NCI-H2227 (cell line): ENCODE data around the gene PRRC2A.
"Not testable (repeated sequence)": the region's sequence is repeated elsewhere in the genome, so short reads cannot be mapped to it uniquely, and the experiment has no call there.

Experiments used
- DNase-seq: peaks from one replicate; lab custom pipeline; 2025; ENCODE audit not compliant: unreplicated experiment; lab: John Stamatoyannopoulos, UW

Gene PRRC2A

DNA sequence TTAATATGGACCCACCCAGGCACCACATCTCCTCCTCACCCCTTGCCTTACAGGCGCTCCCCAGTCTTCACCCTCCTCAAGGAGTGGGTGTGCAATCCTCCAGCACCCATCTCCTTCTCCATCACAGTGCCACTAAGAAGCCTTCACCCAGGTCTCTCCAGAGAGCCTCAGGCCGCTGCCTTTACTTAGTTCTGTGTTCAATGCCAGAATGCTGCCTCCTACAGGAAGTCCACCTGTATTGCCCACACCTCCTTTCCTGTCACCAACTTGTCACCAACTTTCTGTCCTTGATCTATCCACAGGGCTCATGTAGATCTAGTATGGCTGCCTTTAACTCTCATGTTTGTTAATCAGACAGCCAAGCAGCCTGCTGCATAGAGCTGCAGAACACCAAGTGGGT is 35.0 kb upstream of the PRRC2A start:
- DNase-seq, result no peak

DNA sequence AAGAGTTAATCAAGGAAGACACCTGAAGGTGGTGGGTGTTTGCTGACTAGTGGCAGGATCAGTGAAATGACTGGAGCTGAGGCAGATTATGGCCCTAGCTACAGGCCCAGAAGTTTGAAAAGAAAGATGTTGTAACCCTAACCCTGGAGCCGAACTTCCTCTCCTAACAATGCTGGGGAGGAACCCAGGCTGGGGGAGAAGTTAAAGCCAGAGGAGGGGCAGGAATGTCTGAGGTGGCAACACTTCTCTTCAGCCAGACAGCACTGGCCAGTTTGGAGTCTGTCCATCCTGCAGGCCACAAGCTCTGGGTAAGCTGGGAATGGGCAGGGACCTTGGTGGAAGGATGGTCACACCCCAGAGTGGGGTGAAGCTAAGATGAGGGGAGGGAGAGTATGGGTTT is 34.5 kb upstream of the PRRC2A start, which contains the start of gene LST1:
Gene LST1, plus strand, starts transcription at position 270 of the 400 bp plus-strand sequence. CDS start 1,023 bp downstream, outside the sequence.
- DNase-seq, result no peak

DNA sequence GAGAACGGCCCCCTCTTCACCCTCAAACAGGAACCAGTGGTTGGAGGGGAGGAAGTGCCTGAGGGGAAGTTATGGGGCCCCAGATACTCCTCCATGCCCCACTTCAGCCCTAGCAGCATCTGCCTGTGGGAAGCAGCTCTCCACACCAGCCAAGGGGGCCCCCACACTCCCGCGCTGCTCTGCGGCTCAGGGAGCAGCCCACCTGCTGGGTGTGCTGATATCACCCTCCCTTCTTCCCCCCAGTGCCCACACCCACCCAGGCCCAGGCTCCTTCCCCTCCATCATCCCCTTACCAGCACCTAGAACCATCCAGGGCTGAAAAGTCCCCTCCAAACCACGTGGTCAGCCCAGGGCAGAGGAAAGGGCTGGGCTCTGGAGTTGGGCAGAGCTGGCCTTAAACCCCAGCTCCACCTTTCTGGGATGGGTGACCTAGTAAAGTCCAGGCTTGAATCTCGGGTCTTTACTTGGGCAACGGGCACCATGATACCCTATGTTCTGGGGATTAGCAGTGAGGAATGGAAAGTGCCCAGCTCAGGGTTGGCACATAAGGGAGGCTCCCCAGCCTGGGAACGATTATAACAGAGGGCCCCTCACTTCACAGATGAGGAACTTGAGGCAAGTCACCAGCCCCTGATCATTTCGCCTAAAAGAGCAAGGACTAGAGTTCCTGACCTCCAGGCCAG is 33.8 kb upstream of the PRRC2A start:
- no peak for DNase-seq

DNA sequence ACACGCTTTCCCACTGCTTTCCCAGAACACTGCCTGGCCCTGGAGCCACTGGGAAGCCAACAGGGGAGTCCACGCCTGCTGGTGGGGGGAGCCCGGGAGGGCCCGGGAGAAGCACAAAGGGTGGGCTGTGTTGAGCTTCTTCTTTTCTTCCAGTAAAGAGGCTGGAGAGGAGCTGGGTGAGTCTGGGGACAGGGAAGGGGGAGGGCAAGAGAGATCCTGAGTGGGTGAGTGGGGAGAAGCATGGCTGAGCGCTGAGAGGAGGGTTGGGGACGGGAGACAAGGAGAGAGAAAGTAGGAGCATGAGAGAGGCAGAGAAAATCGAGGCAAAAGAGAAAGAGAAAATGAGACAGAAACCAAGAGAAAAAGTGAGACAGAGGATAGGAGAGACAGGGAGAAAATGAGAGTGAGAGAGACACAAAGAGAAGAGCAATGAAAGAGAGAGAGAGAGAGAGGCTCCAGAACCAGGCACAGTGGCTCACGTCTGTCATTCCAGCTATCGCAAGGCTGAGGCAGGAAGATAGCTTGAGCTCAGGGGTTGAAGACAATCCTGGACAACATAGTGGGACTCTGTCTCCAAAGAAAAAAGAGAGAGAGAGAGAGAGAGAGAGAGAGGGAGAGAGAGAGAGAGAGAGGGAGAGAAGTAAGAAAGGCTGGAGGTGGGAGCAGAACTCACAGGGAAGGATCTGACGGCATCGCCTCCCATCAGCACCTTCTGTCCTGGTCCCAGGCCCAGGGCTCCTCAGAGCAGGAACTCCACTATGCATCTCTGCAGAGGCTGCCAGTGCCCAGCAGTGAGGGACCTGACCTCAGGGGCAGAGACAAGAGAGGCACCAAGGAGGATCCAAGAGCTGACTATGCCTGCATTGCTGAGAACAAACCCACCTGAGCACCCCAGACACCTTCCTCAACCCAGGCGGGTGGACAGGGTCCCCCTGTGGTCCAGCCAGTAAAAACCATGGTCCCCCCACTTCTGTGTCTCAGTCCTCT is 32.4 kb upstream of the PRRC2A start:
- no peak for DNase-seq

DNA sequence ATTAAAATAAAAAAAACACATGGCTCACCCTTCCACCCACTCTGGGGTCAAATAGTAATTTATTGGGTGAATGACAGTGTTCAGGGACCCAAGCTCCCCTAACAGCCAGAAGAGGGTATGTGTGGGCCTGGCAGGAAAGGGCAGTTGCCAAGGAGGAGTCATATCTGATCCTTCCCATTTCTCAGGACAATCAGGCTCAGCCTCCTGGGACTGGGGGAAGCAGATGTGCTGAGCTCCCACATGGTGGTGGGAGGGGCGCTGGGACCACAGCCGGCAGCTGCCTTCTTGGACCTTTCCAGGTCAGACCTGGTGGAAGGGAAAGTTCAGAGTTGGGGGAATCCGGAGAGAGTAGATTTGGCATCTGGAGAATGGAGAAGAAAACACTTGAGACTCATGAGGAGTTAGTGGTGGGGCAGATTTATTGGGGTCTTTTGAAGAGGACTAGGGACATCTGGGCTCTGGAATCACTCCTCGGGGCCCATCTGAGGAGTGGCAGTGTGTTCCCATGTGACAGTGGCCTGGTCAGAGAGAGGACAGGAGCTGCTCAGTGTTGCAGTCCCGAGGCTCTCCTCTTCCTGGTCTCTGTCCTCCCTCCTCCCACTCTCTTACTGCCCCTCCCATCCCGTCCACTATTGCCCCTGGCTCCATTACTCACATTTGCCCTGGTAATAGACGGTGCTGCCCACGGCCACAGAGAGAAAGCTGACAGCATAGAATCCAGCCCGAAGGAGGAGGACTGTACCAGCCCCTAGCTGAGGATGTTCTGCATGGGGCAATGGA is 31.5 kb upstream of the PRRC2A start:
- no peak for DNase-seq

DNA sequence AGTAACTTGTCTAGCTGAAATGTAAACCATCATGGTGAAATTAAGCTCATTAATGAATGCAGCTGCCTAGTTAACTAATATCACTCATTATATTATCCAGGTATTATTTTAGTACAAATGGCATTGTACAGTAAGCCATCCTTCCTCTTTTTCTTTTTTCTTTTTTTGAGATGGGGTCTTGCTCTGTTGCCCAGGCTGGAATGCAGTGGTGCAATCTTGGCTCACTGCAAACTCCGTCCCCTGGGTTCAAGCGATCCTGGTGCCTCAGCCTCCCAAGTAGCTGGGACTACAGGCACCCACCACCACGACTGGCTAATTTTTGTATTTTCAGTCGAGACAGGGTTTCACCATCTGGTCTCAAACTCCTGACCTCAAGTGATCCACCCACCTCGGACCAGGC is 29.8 kb upstream of the PRRC2A start:
- not testable (repeated sequence) for DNase-seq

DNA sequence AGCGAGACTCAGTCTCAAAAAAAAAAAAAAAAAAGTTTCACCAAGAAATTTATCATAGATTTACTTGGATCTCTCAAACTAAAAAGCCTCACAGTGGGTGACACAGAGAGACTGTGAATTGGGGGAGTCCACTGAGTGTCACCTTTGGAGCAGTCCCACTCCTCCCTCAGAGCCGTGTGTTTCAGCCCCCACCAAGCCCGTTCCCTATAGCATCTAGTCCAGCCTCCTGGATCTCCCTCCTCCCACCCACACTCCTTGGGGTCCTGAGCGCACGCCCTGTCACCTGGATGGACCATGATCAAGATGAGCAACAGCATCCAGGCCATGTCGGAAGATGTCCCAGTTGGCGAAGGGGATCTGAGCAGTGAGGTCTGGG is 28.1 kb upstream of the PRRC2A start:
- no peak for DNase-seq

DNA sequence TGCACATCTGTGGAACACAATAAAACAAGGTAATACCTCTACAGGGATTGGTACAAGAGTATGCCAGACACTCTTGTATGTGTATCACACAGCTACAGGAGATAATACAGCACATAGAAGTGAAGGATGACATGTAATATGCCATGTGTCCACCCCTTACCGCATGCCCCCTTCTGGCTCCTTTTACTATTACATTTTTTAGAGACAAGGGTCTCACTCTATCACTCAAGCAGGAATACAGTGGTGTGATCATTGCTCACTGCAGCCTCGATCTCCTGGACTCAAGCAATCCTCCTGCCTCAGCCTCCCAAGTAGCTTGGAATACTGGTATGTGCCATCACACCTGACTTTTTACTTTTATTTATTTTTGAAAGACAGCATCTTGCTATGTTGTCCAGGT is 23.5 kb upstream of the PRRC2A start:
- DNase-seq, result peak; percentile 58

DNA sequence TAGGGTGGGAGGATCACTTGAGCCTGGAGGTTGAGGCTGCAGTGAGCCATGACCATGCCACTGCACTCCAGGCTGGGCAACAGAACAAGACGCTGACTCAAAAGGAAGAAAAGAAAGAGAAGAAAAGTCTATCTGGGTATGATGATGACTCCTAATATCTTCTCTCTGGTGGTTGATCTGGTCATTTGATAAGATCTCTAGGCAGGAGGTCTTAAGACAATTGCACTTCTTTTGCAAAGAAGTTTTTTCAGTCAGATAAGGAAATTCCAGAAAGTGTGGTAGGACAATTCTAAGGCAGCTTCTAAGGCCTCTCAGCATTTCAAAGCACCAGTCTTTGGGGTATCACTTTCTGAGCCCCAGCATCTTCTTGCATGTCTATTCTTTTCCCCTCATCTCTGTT is 13.2 kb upstream of the PRRC2A start:
- DNase-seq, result no peak

DNA sequence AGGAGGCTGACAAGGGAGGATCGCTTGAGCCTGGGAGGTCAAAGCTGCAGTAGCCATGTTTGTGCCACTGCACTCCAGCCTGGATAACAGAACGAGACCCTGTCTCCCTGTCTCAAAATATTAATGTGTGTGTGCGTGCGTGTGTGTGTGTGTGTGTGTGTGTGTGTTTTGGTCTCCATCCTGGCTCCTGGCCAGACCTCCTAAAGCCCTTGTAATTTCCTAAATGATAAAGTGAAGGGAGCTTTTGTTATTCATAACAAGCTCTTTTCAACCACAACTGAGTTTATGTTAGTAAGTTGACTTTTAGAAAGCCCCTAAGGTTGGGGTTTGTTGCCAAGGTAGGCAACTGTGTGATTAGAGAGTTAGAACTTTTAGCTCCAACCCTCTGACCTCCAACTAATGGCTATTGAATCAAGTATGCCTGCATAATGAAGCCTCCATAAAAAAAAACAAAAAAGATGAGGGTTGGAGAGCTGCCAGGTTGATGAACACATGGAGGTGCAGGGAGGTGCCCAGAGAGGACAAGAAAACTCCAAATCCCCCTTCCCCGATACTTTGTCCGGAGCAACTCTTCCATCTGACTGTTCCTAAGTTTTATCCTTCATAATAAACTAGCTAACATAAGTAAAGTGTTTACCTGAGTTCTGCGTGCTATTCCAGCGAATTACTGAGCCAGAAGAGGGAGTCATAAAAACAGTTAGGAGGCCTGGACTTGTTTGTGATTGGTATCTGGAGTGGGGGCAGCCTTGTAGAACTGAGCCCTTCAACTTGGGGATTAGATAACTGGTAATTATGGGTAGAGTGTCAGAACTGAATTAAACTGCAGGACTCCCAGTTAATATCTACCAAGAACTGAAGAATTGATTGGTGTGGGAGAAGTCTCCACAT is 10.8 kb upstream of the PRRC2A start:
- DNase-seq, result peak; percentile 68

DNA sequence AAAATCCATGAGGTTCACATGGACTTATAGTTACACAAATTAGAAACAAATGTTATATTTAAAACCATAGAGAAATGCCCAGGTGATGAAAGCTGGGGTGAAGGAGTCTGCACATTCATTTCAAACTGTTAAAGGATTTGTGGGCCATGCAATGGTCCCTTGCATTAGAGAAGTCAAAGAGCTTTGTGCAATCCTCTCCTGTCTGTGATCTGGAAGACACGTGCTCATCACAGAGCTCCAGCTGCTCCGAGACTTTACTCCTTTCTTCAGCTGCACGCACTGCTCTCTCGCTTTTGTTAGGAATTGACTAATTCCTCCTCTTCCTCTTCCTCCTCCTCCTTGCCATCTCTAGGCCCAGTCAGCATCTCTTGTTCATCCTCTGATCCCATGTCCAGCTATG is 9.5 kb upstream of the PRRC2A start:
- no peak for DNase-seq

DNA sequence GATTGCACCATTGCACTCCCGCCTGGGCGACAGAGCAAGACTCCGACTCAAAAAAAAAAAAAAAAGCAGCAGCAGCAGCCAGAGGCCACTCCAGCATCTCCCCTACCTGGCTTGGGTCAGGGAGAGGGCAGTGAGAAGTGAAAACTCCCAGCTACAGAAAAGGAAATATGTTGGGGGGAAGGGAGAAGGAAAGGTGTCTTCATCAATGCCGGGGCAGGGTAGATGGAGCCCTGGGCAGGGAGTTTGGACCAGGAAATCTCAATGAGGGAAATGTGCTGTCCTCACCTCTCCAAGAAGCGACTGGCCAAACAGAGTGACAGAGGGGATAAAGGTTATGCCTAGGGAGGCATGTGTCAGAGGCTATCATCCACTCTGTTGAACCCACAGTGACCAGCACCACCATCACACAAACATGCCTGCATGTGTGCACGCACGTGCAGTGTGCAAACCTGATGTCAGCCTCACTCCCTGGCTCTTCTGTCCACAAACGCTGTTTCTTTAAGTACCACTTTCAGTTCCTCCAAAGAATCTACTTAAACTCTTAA is 6.4 kb upstream of the PRRC2A start:
- DNase-seq, result no peak

DNA sequence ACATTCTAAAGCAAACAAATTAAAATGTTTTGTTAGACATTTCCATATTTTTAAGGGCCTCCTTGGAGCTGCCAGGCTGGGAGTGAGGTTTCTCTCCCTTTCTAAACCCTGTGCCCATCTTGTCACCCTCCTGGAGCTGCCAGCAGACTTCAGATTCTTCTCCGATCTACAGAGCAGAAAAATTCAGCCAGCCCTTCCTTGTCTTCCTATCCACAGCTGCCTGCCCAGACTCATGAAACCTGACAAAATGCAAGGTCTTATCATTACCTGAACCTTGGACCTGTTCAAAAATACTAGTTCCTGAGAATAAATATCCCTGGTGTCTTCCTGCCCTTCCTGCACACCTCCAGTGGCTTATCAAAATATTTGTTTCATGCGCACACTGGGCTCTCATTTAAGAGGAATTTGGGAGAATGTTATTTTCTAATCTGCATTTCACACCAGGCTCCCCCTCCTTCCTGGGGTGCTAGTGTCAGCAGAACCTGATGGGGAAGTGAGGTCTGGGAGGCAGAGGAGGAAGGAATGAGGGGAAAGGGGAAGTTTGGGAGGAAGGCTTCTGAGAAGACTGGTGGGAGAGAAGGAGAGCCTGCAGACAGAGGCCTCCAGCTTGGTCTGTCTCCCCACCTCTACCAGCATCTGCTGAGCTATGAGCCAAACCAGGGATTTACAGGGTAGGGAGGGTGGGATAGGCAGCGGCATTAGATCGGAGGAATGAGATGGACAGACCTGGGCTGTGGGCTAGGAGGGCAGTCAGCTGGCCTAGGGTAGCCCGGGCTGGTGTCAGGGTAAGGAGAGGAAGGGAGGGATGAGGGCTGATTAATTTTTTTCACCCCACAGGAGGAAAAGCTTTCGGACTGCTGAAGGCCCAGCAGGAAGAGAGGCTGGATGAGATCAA is 5.6 kb upstream of the PRRC2A start, which contains the start of gene AIF1:
Gene AIF1, plus strand, starts transcription at position 551 of the 895 bp plus-strand sequence. Its CDS starts 96 bp downstream, at position 647.
- no peak for DNase-seq

DNA sequence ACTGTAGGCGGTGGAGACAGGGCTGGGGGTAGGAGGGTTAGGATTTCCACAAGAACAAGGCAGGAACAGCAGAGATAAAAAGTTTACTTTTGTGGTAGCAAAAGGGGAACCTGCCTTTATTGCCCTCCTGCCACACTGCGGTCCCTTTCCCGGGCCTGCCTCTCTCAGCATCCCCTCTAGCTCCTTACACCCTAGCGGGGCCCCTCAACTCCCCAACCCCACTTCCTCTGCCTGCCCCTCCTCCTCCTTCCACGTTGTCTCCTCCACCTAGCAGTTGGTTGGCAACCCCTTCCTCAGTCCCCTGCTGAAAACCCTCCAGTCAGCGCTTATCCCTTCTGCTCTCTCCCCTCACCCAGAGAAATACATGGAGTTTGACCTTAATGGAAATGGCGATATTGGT is 4.8 kb upstream of the PRRC2A start:
- DNase-seq, result no peak

DNA sequence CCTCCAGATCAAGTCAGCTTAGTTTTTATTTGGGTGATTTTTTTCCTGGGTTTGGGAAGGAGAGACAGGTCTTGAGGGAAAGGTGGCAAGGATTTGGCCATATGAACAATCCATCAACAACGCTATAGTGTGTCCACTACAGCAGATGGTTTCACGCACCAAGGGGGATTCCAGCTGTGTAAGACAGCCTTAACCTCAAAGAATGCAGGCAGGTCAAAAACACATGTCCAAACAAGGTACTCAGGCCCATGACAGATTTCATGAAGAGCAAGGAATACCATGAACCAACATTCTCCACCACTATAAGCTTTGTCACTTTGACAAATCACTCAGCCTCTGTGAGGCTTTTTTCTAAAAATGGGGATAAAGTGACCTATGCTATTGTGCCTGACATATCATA is 3.5 kb upstream of the PRRC2A start:
- DNase-seq, result no peak

DNA sequence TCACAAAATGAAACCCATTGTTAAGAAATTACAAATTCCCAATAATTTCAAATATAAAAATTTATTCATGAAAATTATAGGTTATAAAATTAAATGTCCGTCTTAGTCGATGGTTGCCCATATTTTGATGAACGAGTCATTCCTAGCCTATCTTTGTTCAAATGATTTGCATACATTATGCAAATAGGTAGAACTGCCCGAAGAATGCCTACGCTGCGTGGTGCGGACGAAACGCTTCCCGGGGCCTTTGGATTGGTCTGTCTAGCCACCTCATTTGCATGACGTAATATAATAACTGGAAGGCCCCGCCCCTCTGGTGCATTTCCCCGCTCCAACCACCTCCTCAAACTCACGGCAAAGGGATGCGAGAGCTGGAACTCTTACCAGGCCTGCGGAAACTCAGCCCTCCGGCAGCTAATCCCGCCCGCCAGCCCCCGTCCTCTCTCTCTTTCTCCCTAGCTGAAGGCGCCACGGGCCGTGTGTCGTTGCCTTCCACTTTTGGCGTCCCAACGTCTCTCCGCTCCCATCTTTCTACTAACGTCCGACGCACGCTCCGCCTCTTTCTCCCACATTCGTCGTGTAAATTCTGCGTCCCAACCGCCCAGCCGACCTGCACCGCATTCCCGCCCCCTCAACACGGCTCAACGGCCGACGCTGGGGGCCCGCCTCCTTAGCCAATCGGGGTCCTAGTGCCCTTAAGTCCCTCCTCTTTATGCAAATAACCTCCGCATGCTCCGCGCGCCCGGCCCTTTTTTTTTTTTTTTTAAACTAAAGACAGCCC is 520 bp upstream of the PRRC2A start:
- peak; percentile 99 for DNase-seq

DNA sequence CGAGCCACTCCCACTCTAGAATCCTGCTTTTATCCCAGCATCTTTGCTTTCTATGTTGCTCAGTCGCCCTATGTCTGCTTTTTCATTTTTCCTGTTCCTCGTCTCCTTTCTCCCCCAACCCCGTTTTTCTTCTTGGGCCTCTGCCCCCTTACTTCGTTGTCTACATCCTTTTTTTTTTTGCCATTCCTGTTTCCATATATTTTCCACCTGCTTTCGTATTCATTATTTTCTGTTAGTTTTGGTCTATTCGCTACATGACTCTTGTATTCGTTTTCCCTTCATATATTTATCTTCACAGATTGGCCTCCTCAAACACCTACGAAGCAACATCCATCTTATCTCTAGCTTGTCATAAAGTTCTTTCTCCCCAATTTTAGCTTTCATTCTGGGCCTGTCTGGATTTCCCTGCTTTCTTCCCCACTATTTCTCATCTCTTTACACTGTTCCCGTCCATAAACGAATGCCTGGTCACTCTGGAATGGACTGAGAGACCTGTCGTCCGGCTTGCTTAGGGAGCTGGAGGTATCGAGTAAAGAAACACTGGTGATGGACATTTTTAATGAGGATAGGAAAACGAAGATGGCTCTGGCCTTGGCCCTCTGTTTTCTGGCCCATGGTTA is 915 bp downstream of the PRRC2A start:
- DNase-seq, result no peak

DNA sequence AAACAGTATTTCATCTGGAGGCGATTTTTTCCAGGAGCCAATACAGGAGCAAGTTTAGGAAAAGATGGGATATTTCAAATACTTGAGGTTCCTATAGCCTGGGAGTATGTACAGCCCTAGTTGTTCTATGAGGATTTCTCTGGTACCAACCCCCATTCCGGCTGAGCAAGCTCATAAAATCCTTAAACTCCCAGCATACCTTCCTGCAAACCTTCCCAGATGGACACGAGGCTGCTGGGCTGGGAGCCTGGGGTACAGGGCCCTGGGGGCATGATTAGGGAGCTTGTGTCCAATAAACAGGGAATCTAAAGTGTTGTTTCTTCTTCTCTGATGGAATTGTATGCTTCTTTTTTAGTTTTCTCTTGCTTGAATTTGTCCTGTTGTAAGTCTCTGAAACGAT is 1.5 kb downstream of the PRRC2A start:
- DNase-seq, result no peak
